Nephron (organoid): ENCODE data around the gene CEBPG.

ENCODE experiments used
- H3K27ac Mint-ChIP-seq, 3 experiments: 2 replicates each; pipeline ENCODE4 v1.8.0; 2020; ENCODE audit warnings: mixed read lengths in 3 of 3, mild to moderate bottlenecking in 2 of 3, moderate library complexity in 1 of 3
- H3K27me3 Mint-ChIP-seq: 2 replicates; pipeline ENCODE4 v1.8.0; 2021; ENCODE audit warnings: low read depth, mild to moderate bottlenecking, moderate library complexity, mixed read lengths
- H3K36me3 Mint-ChIP-seq: 2 replicates; pipeline ENCODE4 v1.8.0; 2020; ENCODE audit warnings: low read depth, mixed read lengths
- H3K4me1 Mint-ChIP-seq: 2 replicates; pipeline ENCODE4 v1.8.0; 2020; ENCODE audit warnings: mixed read lengths
- H3K4me3 Mint-ChIP-seq, 3 experiments: 2 replicates each; pipeline ENCODE4 v1.8.0; 2020; ENCODE audit warnings: mild to moderate bottlenecking in 3 of 3, mixed read lengths in 3 of 3, moderate library complexity in 2 of 3
- H3K9me3 Mint-ChIP-seq: 2 replicates; pipeline ENCODE4 v1.8.0; 2020; ENCODE audit warnings: mixed read lengths
- CTCF ChIP-seq, 3 experiments: fragments of 200-600 bp; sonication (generic); IDR thresholded peaks; one replicate each; pipeline ENCODE4 v1.5.0; 2021; ENCODE audit warnings: antibody characterized with exemption in 3 of 3; ENCODE audit not compliant: unreplicated experiment in 3 of 3

Gene CEBPG

GRCh38 chr19:33358408-33358807 is 15.1 kb upstream of the CEBPG start:
- Mint-ChIP-seq H3K27ac (no peak overlapping the region), H3K27me3 (peaks cover 23% of the 10 kb centered on the region), H3K4me1 (no peaks in the 10 kb centered on the region), H3K9me3 (peaks cover 11% of the 10 kb centered on the region), H3K36me3 (no peaks in the 10 kb centered on the region), H3K4me3 (no peak overlapping the region)
- no peak for TF ChIP-seq CTCF (IDR thresholded peaks at IDR 0.05; ENCODE audit: unreplicated experiment in 3 of 3)

- H3K4me3 Mint-ChIP-seq, result no peak overlapping the region
- H3K27me3 Mint-ChIP-seq, result peaks cover 27% of the 10 kb centered on the region
- H3K27ac Mint-ChIP-seq, result no peak overlapping the region
- peaks cover 11% of the 10 kb centered on the region for H3K9me3 Mint-ChIP-seq
- no peak for TF ChIP-seq CTCF (IDR thresholded peaks at IDR 0.05; ENCODE audit: unreplicated experiment in 3 of 3)
- H3K4me1 Mint-ChIP-seq, result no peaks in the 10 kb centered on the region
- H3K36me3 Mint-ChIP-seq, result no peaks in the 10 kb centered on the region
Observed at GRCh38 chr19:33359581-33359980, 13.9 kb upstream of the CEBPG start.

- Mint-ChIP-seq H3K27ac (no peak overlapping the region), H3K4me3 (no peak overlapping the region), H3K9me3 (no peaks in the 10 kb centered on the region), H3K4me1 (no peaks in the 10 kb centered on the region), H3K27me3 (peaks cover 47% of the 10 kb centered on the region), H3K36me3 (no peaks in the 10 kb centered on the region)
- TF ChIP-seq CTCF (IDR thresholded peaks at IDR 0.05; ENCODE audit: unreplicated experiment in 3 of 3), result no peak
Observed at GRCh38 chr19:33362508-33363228, 10.8 kb upstream of the CEBPG start.

GRCh38 chr19:33363476-33363875 is 10.0 kb upstream of the CEBPG start:
- Mint-ChIP-seq H3K27ac (no peak overlapping the region), H3K27me3 (peaks cover 52% of the 10 kb centered on the region), H3K4me1 (no peaks in the 10 kb centered on the region), H3K36me3 (no peaks in the 10 kb centered on the region), H3K4me3 (no peak overlapping the region), H3K9me3 (no peaks in the 10 kb centered on the region)
- no peak for TF ChIP-seq CTCF (IDR thresholded peaks at IDR 0.05; ENCODE audit: unreplicated experiment in 3 of 3)

GRCh38 chr19:33365691-33366090 is 7.8 kb upstream of the CEBPG start:
- Mint-ChIP-seq H3K4me3 (no peak overlapping the region), H3K9me3 (no peaks in the 10 kb centered on the region), H3K4me1 (no peaks in the 10 kb centered on the region), H3K36me3 (no peaks in the 10 kb centered on the region), H3K27me3 (peaks cover 46% of the 10 kb centered on the region), H3K27ac (no peak overlapping the region)
- TF ChIP-seq CTCF (IDR thresholded peaks at IDR 0.05; ENCODE audit: unreplicated experiment in 3 of 3), result no peak

GRCh38 chr19:33366127-33366526 is 7.4 kb upstream of the CEBPG start:
- Mint-ChIP-seq H3K9me3 (no peaks in the 10 kb centered on the region), H3K36me3 (no peaks in the 10 kb centered on the region), H3K27me3 (peaks cover 46% of the 10 kb centered on the region), H3K4me3 (no peak overlapping the region), H3K27ac (no peak overlapping the region), H3K4me1 (no peaks in the 10 kb centered on the region)
- no peak for TF ChIP-seq CTCF (IDR thresholded peaks at IDR 0.05; ENCODE audit: unreplicated experiment in 3 of 3)
